Bronchial epithelial cell (primary cell): Measurements from ENCODE around the gene MBP. TPM values are rescaled to one million over a fixed set of nuclear protein-coding genes. Genes with fewer than 3 reads are reported as not detected.
"Not testable (repeated sequence)": the region's sequence is repeated elsewhere in the genome, so short reads cannot be mapped to it uniquely, and the experiment has no call there.

Experiments
- DNase-seq: peaks from one replicate; pipeline ENCODE4 v3.0.0-alpha.2; 2010; ENCODE audit warnings: low read depth
- FAIRE-seq: peaks from 2 replicates; lab custom pipeline; 2011; peaks lifted over from hg19 to GRCh38; lab: Jason Lieb, UNC
- H3K27me3 ChIP-seq: 2 replicates; pipeline ENCODE4 v1.5.1; 2011; ENCODE audit warnings: low read length; ENCODE audit not compliant: control insufficient read depth, insufficient read depth
- H3K36me3 ChIP-seq: 2 replicates; pipeline ENCODE4 v1.5.1; 2011; ENCODE audit warnings: low read length; ENCODE audit not compliant: control insufficient read depth, insufficient read depth
- H3K4me3 ChIP-seq: 2 replicates; pipeline ENCODE4 v1.5.1; 2011; ENCODE audit warnings: mild to moderate bottlenecking, low read depth, low read length, control low read depth
- total RNA-seq: library from RNA; depleted of rRNA; stranded (reverse); fragments of >200 nt; gene quantifications from 2 replicates; pipeline ENCODE4 v1.2.1, GENCODE V29; 2014
- TF ChIP-seq, protein P1 (sequence below): IDR thresholded peaks from 2 replicates; pipeline ENCODE4 v1.5.1; 2011; ENCODE audit warnings: mild to moderate bottlenecking, moderate library complexity, low read length, control low read depth, inconsistent platforms; ENCODE audit not compliant: insufficient read depth, severe bottlenecking

MBP gene
- total RNA-seq, 1 donor from 2014 or later = 26.6 TPM

DNA sequence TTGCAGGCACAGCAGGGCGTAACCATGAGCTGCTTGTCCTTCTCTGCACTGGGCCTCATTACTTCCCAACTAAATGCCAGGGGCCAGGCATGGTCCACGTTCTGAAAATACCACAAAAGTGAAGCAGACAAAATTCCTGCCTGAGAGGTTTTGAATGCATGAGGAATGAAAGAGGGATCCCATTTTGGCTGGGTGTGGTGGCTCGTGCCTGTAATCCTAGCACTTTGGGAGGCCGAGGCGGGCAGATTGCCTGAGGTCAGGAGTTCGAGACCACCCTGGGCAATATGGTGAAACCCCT lies 139.5 kb downstream of the MBP start:
- TF ChIP-seq, protein P1, sequence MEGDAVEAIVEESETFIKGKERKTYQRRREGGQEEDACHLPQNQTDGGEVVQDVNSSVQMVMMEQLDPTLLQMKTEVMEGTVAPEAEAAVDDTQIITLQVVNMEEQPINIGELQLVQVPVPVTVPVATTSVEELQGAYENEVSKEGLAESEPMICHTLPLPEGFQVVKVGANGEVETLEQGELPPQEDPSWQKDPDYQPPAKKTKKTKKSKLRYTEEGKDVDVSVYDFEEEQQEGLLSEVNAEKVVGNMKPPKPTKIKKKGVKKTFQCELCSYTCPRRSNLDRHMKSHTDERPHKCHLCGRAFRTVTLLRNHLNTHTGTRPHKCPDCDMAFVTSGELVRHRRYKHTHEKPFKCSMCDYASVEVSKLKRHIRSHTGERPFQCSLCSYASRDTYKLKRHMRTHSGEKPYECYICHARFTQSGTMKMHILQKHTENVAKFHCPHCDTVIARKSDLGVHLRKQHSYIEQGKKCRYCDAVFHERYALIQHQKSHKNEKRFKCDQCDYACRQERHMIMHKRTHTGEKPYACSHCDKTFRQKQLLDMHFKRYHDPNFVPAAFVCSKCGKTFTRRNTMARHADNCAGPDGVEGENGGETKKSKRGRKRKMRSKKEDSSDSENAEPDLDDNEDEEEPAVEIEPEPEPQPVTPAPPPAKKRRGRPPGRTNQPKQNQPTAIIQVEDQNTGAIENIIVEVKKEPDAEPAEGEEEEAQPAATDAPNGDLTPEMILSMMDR = no peak
- Histone ChIP-seq H3K36me3 (no peaks in the 10 kb centered on the region), H3K4me3 (no peak overlapping the region), H3K27me3 (no peaks in the 10 kb centered on the region)
- DNase-seq (no peak), FAIRE-seq (no peak)

DNA sequence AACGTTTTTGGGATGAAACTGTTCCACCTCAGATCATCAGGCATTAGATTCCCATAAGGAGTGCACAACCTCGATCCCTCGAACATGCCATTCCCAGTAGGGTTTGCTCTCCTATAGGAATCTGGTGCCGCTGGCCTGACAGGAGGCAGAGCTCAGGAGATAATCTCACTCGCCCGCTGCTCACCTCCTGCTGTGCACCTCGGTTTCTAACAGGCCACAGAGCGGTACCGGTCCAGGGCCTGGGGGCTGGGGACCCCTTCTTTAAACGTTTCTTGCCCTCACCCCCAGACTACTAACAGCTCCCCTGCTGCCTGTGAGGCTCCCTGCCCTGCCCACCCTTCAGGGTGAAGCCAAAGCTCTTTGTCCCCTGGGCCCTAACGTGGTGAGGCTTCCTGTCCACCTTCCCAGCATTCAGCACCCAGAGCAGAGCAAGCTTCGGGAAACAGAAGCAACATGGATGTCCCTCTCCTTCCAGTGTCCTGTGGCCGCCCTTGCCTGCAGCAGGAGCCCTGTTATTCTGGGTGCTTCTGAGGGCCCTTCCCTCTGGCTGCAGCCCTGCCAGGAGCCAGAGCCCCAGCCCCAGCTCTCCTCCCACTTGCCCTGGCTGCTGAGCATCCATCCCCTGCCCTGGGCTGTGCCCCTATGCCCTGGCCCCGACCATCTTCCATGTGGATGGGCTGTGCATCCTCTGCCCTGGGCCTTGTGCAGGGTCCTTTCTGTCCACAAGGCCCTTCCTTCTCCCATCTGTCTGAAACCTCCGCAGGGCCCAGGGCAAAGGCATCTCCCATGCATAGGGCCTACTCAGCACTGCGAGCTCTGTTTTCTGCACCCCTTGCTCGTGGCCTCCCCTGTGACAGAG lies 140.1 kb downstream of the MBP start:
- no peaks in the 10 kb centered on the region for H3K36me3 ChIP-seq
- H3K4me3 ChIP-seq = no peak overlapping the region
- DNase-seq (no peak), FAIRE-seq (no peak)
- no peaks in the 10 kb centered on the region for H3K27me3 ChIP-seq
- TF ChIP-seq, protein P1 = no peak

DNA sequence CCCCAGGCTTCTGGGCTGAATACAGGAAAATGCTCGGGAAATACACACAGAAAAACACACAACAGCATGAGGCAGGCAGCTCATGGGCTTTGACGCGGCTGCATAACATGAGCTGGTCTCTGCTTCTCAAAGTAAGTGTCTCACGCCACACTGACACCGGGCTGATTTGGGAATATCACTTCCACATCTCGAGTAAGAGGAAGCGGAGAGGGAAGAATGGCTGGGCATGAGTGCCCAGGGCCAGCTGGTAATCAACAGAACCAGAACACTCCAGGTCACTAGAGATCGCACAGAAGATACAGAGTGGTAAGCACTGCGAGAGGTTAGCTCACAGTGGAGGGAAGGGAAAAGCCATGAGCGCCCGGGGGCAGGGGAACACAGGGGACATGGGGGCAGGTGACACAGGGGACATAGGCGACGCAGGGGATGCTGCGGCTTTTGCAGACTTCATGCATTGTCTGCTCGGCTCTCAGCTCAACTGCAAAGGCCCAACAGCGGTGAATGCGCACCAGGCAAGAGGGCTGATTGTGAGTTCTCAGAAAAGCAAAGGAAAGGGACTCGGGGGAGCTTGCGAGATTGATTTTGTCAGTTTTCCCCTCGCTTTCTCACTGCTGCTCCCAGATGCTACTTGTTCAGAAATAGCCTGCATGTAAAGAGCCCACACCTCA lies 141.4 kb downstream of the MBP start:
- Histone ChIP-seq H3K27me3 (no peaks in the 10 kb centered on the region), H3K4me3 (no peak overlapping the region), H3K36me3 (no peaks in the 10 kb centered on the region)
- no peak for DNase-seq
- TF ChIP-seq, protein P1 = no peak
- FAIRE-seq = no peak

- not testable (repeated sequence) for H3K4me3 ChIP-seq, DNase-seq, H3K36me3 ChIP-seq, H3K27me3 ChIP-seq
- peak; percentile 73 for FAIRE-seq
Measured at GRCh38 chr18:76990343-76991020, 142.1 kb downstream of the MBP start.

DNA sequence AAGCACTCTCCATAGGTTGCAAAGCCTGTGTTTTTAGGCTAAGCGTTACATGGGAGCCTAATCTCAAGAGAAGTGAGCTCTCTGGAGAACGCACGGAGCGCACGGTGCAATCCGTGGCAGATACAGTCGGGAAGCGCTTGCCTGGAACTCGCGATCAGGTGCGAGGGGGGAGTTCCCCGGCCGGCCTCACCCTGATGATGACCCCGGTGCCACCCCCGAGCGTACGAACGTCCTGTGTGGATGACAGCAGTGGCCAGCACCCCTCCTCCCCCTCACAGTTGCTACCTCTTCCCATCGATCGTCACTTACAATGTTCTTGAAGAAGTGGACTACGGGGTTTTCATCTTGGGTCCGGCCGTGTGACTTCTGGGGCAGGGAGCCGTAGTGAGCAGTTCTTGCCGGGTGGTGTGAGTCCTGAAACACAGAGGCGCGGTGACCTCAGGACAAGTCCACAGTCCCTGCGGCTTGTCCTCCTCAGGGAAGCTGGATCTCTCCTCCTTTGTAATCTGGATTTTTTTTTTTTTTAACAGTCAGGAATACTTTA lies 142.9 kb downstream of the MBP start:
- Histone ChIP-seq H3K27me3 (no peaks in the 10 kb centered on the region), H3K36me3 (no peaks in the 10 kb centered on the region), H3K4me3 (no peak overlapping the region)
- FAIRE-seq (no peak), DNase-seq (no peak)
- TF ChIP-seq, protein P1 = no peak
